Hypothalamus (tissue), 51 donors: Measurements from ENCODE around the gene VPS41.

Experiments used
- DNase-seq, 51 donors: peaks; one replicate each; lab custom pipeline; 2025; lab: John Stamatoyannopoulos, UW

Gene VPS41

DNA sequence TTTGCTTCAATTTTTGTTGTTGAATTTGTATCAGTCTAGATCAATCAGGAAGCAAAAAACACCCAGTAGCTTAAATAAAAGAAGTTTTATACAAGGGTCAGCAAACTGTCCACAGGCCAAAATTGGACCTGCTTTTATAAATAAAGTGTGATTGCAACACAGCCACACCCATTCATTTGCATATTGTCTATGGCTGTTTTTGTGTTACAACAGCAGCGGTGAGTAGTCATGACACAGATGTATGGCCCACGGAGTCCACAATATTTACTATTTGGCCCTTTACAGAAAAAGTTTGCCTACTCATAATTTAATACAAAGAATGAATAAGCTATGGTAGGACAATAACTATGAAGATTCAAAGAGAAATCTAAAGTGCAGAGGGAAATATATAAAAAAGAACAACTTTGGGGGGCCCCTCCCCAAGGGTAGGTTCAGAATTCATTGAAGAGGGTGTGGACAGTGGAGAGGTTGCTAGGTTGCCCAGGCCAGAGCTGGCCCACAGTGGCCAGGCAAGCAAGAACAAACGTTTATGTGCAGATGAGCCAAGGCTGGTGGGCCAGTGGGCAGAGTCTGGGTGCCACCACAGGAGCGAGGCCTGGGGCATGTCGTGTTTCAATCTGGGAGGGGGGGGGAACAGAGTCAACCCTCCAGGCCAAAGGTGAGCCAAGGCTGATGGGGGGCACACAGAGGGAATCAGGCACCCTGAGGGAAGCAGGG lies 230.9 kb downstream of the VPS41 start:
- DNase-seq = no peak

GRCh38 chr7:38675494-38676106 lies 233.4 kb downstream of the VPS41 start:
- no peak for DNase-seq

GRCh38 chr7:38674513-38674912 lies 234.5 kb downstream of the VPS41 start:
- DNase-seq = no peak

- no peak for DNase-seq
These were observed 235.2 kb downstream of the VPS41 start for GRCh38 chr7:38673795-38674194.
